ENCODE measurements around the gene ZNF346.

Gene ZNF346

GRCh38 chr5:177089825-177090641 is 67.5 kb downstream of the ZNF346 start:
- TF ChIP-seq ZNF274 (IDR thresholded peaks at IDR 0.05; ENCODE audit: low read depth, low read length) = no peak
- H3K4me3 ChIP-seq (ENCODE audit: low read length) = no peak overlapping the region

- no peak overlapping the region for H3K4me3 ChIP-seq (ENCODE audit: low read length)
- no peak for TF ChIP-seq ZNF274 (IDR thresholded peaks at IDR 0.05; ENCODE audit: low read depth, low read length)
Observed at GRCh38 chr5:177090813-177091212, 68.3 kb downstream of the ZNF346 start.

- no peak for TF ChIP-seq ZNF274 (IDR thresholded peaks at IDR 0.05; ENCODE audit: low read depth, low read length)
- no peak overlapping the region for H3K4me3 ChIP-seq (ENCODE audit: low read length)
Observed at GRCh38 chr5:177091232-177091631, 68.7 kb downstream of the ZNF346 start.

- no peak overlapping the region for H3K4me3 ChIP-seq (ENCODE audit: low read length)
- TF ChIP-seq ZNF274 (IDR thresholded peaks at IDR 0.05; ENCODE audit: low read depth, low read length) = no peak
Observed at GRCh38 chr5:177092178-177093081, 69.9 kb downstream of the ZNF346 start.

- no peak for TF ChIP-seq ZNF274 (IDR thresholded peaks at IDR 0.05; ENCODE audit: low read depth, low read length)
Observed at GRCh38 chr5:177093082-177093712, 70.7 kb downstream of the ZNF346 start.

GRCh38 chr5:177093803-177094202 is 71.3 kb downstream of the ZNF346 start:
- no peak overlapping the region for H3K4me3 ChIP-seq (ENCODE audit: low read length)
- no peak for TF ChIP-seq ZNF274 (IDR thresholded peaks at IDR 0.05; ENCODE audit: low read depth, low read length)

More at GRCh38 chr5:177093082-177093712, 70.7 kb downstream of the ZNF346 start:
- H3K4me3 ChIP-seq (ENCODE audit: low read length) = no peak overlapping the region

- H3K4me3 ChIP-seq (ENCODE audit: low read length) = no peak overlapping the region
- TF ChIP-seq ZNF274 (IDR thresholded peaks at IDR 0.05; ENCODE audit: low read depth, low read length) = no peak
Observed at GRCh38 chr5:177094224-177095087, 72.0 kb downstream of the ZNF346 start.

- no peak overlapping the region for H3K4me3 ChIP-seq (ENCODE audit: low read length)
- no peak for TF ChIP-seq ZNF274 (IDR thresholded peaks at IDR 0.05; ENCODE audit: low read depth, low read length)
Observed at GRCh38 chr5:177095088-177095669, 72.7 kb downstream of the ZNF346 start.

GRCh38 chr5:177096162-177097015 is 73.9 kb downstream of the ZNF346 start:
- no peak for TF ChIP-seq ZNF274 (IDR thresholded peaks at IDR 0.05; ENCODE audit: low read depth, low read length)
- H3K4me3 ChIP-seq (ENCODE audit: low read length) = no peak overlapping the region

- no peak for TF ChIP-seq ZNF274 (IDR thresholded peaks at IDR 0.05; ENCODE audit: low read depth, low read length)
- H3K4me3 ChIP-seq (ENCODE audit: low read length) = no peak overlapping the region
Observed at GRCh38 chr5:177097016-177097985, 74.8 kb downstream of the ZNF346 start.

GRCh38 chr5:177098120-177098469 is 75.6 kb downstream of the ZNF346 start:
- H3K4me3 ChIP-seq (ENCODE audit: low read length) = no peak overlapping the region
- TF ChIP-seq ZNF274 (IDR thresholded peaks at IDR 0.05; ENCODE audit: low read depth, low read length) = no peak
